Endothelial cell of umbilical vein (primary cell): ENCODE results near the gene ZNF625. TPM values are rescaled to one million over a fixed set of nuclear protein-coding genes. Genes with fewer than 3 reads are reported as not detected.

Source experiments
- BruUV-seq: library from RNA; stranded (reverse); fragments of 400-500 nt; replicated peaks from 2 replicates; lab custom pipeline; 2021; lab: Mats Ljungman, UMichigan
- CTCF ChIA-PET: fragments of 300-600, 350-600 bp; sonication (Branson Sonifier 250); formaldehyde crosslinking; loops from one replicate; lab custom pipeline; 2021; ENCODE audit warnings: antibody characterized with exemption, inconsistent platforms; lab: Charles Lee
- POLR2A ChIA-PET: fragments of 300-600, 350-600 bp; sonication (Branson Sonifier 250); formaldehyde crosslinking; loops from one replicate; lab custom pipeline; 2021; ENCODE audit warnings: antibody characterized with exemption, inconsistent platforms; lab: Charles Lee
- DNase-seq: peaks from one replicate; pipeline ENCODE4 v3.0.0-alpha.2; 2011; ENCODE audit warnings: low read depth, low spot score
- FAIRE-seq: peaks from 2 replicates; lab custom pipeline; 2011; peaks lifted over from hg19 to GRCh38; lab: Jason Lieb, UNC
- H2AFZ ChIP-seq: 2 replicates; pipeline ENCODE4 v1.6.0; 2012; ENCODE audit warnings: low read depth, low read length, control low read depth, inconsistent platforms
- H3K27ac ChIP-seq: 2 replicates; pipeline ENCODE4 v1.5.1; 2011; ENCODE audit warnings: low read depth, mild to moderate bottlenecking, control low read depth, low read length, moderate library complexity; ENCODE audit not compliant: insufficient read depth
- H3K27me3 ChIP-seq, 2 experiments: 2 replicates each; pipeline versions ENCODE4 v1.6.0 to v1.6.1; 2011; ENCODE audit warnings: low read length in 2 of 2, mixed read lengths in 1 of 2; ENCODE audit not compliant: control insufficient read depth in 2 of 2, insufficient read depth in 2 of 2
- H3K36me3 ChIP-seq, 2 experiments: 2 replicates in 1 of 2; 3 replicates in 1 of 2; pipeline ENCODE4 v1.5.1; 2011; ENCODE audit warnings: low read length in 2 of 2, mild to moderate bottlenecking in 1 of 2, moderate library complexity in 1 of 2; ENCODE audit not compliant: control insufficient read depth in 2 of 2, insufficient read depth in 2 of 2; ENCODE audit errors: extremely low read depth in 1 of 2
- H3K4me1 ChIP-seq: 3 replicates; pipeline ENCODE4 v1.5.1; 2011; ENCODE audit warnings: mild to moderate bottlenecking, low read length; ENCODE audit not compliant: control insufficient read depth, insufficient read depth; ENCODE audit errors: extremely low read depth
- H3K4me2 ChIP-seq: 2 replicates; pipeline ENCODE4 v1.6.1; 2011; ENCODE audit warnings: low read length, control low read depth, mixed read lengths; ENCODE audit not compliant: insufficient read depth
- H3K4me3 ChIP-seq, 3 experiments: fragments of 200-600 bp in 1 of 3; sonication (generic), shearing (Covaris generic) in 1 of 3; replicated peaks in 1 of 3; 2 replicates each; pipeline ENCODE4 v1.5.1; 2011 to 2016; ENCODE audit warnings: control low read depth in 3 of 3, low read length in 3 of 3, mild to moderate bottlenecking in 2 of 3, inconsistent platforms in 1 of 3, low read depth in 1 of 3, moderate library complexity in 1 of 3; ENCODE audit not compliant: insufficient read depth in 1 of 3
- H3K79me2 ChIP-seq: 2 replicates; pipeline ENCODE4 v1.6.0; 2012; ENCODE audit warnings: low read length, inconsistent platforms; ENCODE audit not compliant: control insufficient read depth, insufficient read depth
- H3K9ac ChIP-seq: replicated peaks from 2 replicates; pipeline ENCODE3; 2011; ENCODE audit warnings: low read length, control low read depth; ENCODE audit not compliant: insufficient read depth; ENCODE audit errors: extremely low read depth
- H3K9me1 ChIP-seq: replicated peaks from 3 replicates; pipeline ENCODE4 v1.6.0; 2011; ENCODE audit warnings: mild to moderate bottlenecking, low read length; ENCODE audit not compliant: control insufficient read depth, insufficient read depth; ENCODE audit errors: extremely low read depth
- H3K9me3 ChIP-seq: replicated peaks from 2 replicates; pipeline ENCODE4 v1.5.1; 2012; ENCODE audit warnings: low read length, inconsistent platforms; ENCODE audit not compliant: control insufficient read depth, insufficient read depth
- H4K20me1 ChIP-seq: replicated peaks from 2 replicates; pipeline ENCODE3; 2011; ENCODE audit warnings: mild to moderate bottlenecking, low read length; ENCODE audit not compliant: control insufficient read depth, insufficient read depth; ENCODE audit errors: extremely low read depth
- CTCF ChIP-seq, 2 donors: IDR thresholded peaks; 1 replicate in 1 of 2; 2 replicates in 1 of 2; pipeline ENCODE4 v1.5.1; 2011; ENCODE audit warnings: low read length in 2 of 2, mild to moderate bottlenecking in 2 of 2, moderate library complexity in 2 of 2, control low read depth in 1 of 2, inconsistent platforms in 1 of 2, low read depth in 1 of 2; ENCODE audit not compliant: insufficient read depth in 1 of 2; ENCODE audit errors: extremely low read depth in 1 of 2
- FOS ChIP-seq: IDR thresholded peaks from 2 replicates; pipeline ENCODE4 v1.6.1; 2011; ENCODE audit warnings: mild to moderate bottlenecking, low read length, moderate library complexity, borderline replicate concordance; ENCODE audit not compliant: insufficient read depth
- GATA2 ChIP-seq: IDR thresholded peaks from 2 replicates; pipeline ENCODE4 v1.7.0; 2011; ENCODE audit warnings: low read depth, mild to moderate bottlenecking, moderate library complexity, mixed read lengths, low read length; ENCODE audit not compliant: insufficient read length, insufficient read depth
- JUN ChIP-seq: IDR thresholded peaks from 2 replicates; pipeline ENCODE4 v1.6.1; 2011; ENCODE audit warnings: borderline replicate concordance, low read depth; ENCODE audit not compliant: insufficient read length, insufficient read depth
- MAX ChIP-seq: IDR thresholded peaks from 2 replicates; pipeline ENCODE4 v1.6.1; 2011; ENCODE audit not compliant: insufficient read depth, insufficient read length
- POLR2A ChIP-seq: IDR thresholded peaks from 2 replicates; pipeline ENCODE4 v1.6.1; 2012; ENCODE audit warnings: low read depth, mild to moderate bottlenecking, control low read depth, low read length
- dilution Hi-C: fragments of 300-500 bp; cut with MboI; formaldehyde crosslinking; loops from one replicate; pipeline ENCODE4 v1.15.0; 2019; ENCODE audit warnings: low sequenced_read_pairs; ENCODE audit not compliant: extremely low pct_ligation_motif_present
- intact Hi-C: fragments of 100-400 bp; cut with micrococcal nuclease; formaldehyde crosslinking; loops from one replicate; pipeline ENCODE4 v1.10.0; 2022
- polyA plus RNA-seq, 4 experiments: library from polyadenylated mRNA; depleted of rRNA in 3 of 4; stranded (reverse) in 3 of 4; unstranded in 1 of 4; fragments of >200 nt; gene quantifications; 2 replicates each; pipeline versions ENCODE4 v1.2.1 to v1.2.3, GENCODE V29; 2011 to 2012; ENCODE audit warnings: missing spikeins in 1 of 4
- total RNA-seq: library from RNA; stranded (reverse); gene quantifications from 2 replicates; pipeline ENCODE4 v1.2.3, GENCODE V29; 2021

ZNF625 gene
- total and polyA plus RNA-seq, 2 donors (not counting 3 experiments of a cell fraction or from before 2014, with no cell fraction given), result 0.90 to 6.7 TPM

- Histone ChIP-seq H2AFZ (no peak overlapping the region), H3K9me3 (peaks cover 22% of the 10 kb centered on the region), H4K20me1 (no peaks in the 10 kb centered on the region), H3K27me3 (no peaks in the 10 kb centered on the region), H3K27ac (no peak overlapping the region), H3K79me2 (no peaks in the 10 kb centered on the region), H3K9me1 (no peaks in the 10 kb centered on the region), H3K4me3 (no peak overlapping the region), H3K4me2 (no peak overlapping the region), H3K36me3 (peaks cover 9 to 17% of the 10 kb centered on the region in 2 experiments), H3K9ac (no peak overlapping the region), H3K4me1 (no peaks in the 10 kb centered on the region)
- intact Hi-C loops (no loop called here), dilution Hi-C loops (no loop called here)
- POLR2A ChIA-PET, result no interaction called here
- DNase-seq (no peak), FAIRE-seq (no peak)
- TF ChIP-seq JUN, result no peak
- TF ChIP-seq MAX, result no peak
- TF ChIP-seq FOS, result no peak
- no TSS peak for BruUV-seq
- CTCF ChIA-PET, result interaction anchor here (0.5 kb wide), 1 partner anchor 13 kb away, joined by 3 read pairs; no protein-coding TSS in a partner anchor
These were observed 31.1 kb upstream of the ZNF625 start for GRCh38 chr19:12187625-12188024.

- H3K27ac ChIP-seq, result no peak overlapping the region
- H3K9me3 ChIP-seq, result peaks cover 4% of the 10 kb centered on the region
- no peak overlapping the region for H2AFZ ChIP-seq
- H3K27me3 ChIP-seq, result no peaks in the 10 kb centered on the region
- DNase-seq (no peak), FAIRE-seq (no peak)
- intact Hi-C loops (no loop called here), dilution Hi-C loops (no loop called here)
- no peak overlapping the region for H3K4me3 ChIP-seq
- no TSS peak for BruUV-seq
- CTCF ChIA-PET, result no interaction called here
- no peak overlapping the region for H3K4me2 ChIP-seq
- H3K36me3 ChIP-seq, result no peaks in the 10 kb centered on the region
- TF ChIP-seq CTCF (IDR thresholded peaks at IDR 0.05; ENCODE audit: extremely low read depth in 1 of 2, insufficient read depth in 1 of 2, low read depth in 1 of 2, low read length in 2 of 2) (no peak), GATA2 (no peak), FOS (no peak), POLR2A (no peak)
- no peaks in the 10 kb centered on the region for H3K9me1 ChIP-seq
- H3K9ac ChIP-seq, result no peak overlapping the region
- H3K4me1 ChIP-seq, result no peaks in the 10 kb centered on the region
- POLR2A ChIA-PET, result no interaction called here
- H3K79me2 ChIP-seq, result no peaks in the 10 kb centered on the region
- no peaks in the 10 kb centered on the region for H4K20me1 ChIP-seq
These were observed 23.8 kb upstream of the ZNF625 start for GRCh38 chr19:12180377-12180776.
